H1 (cell line): ENCODE measurements around the gene SLC27A4. TPM values are rescaled to one million over a fixed set of nuclear protein-coding genes. Genes with fewer than 3 reads are reported as not detected.

Experiments
- CHD1 ChIP-seq: IDR thresholded peaks from 2 replicates; pipeline ENCODE4 v1.6.1; 2012; ENCODE audit warnings: low read depth, low read length, improper control_type of control experiment
- CTCF ChIP-seq, 3 experiments: IDR thresholded peaks; 1 replicate in 2 of 3; 2 replicates in 1 of 3; pipeline versions ENCODE4 v1.5.1 to v1.6.1; 2011; ENCODE audit warnings: low read length in 3 of 3, mild to moderate bottlenecking in 3 of 3, inconsistent platforms in 2 of 3, low read depth in 1 of 3, moderate library complexity in 1 of 3; ENCODE audit not compliant: insufficient read depth in 1 of 3; ENCODE audit errors: control extremely low read depth in 1 of 3
- GABPA ChIP-seq: IDR thresholded peaks from 2 replicates; pipeline ENCODE4 v1.6.1; 2011; ENCODE audit warnings: mild to moderate bottlenecking, low read length, moderate library complexity, borderline replicate concordance; ENCODE audit not compliant: insufficient read depth
- JUND ChIP-seq: IDR thresholded peaks from 2 replicates; pipeline ENCODE4 v1.6.1; 2011; ENCODE audit warnings: mild to moderate bottlenecking, improper control_type of control experiment, low read length
- RFX5 ChIP-seq: IDR thresholded peaks from 2 replicates; pipeline ENCODE4 v1.6.1; 2011; ENCODE audit warnings: low read depth, low read length, improper control_type of control experiment, borderline replicate concordance
- SP4 ChIP-seq: IDR thresholded peaks from 2 replicates; pipeline ENCODE4 v1.6.1; 2012; ENCODE audit warnings: low read length, inconsistent platforms
- SRF ChIP-seq: IDR thresholded peaks from 2 replicates; pipeline ENCODE4 v1.6.1; 2011; ENCODE audit warnings: mild to moderate bottlenecking, low read depth, low read length, moderate library complexity
- polyA plus RNA-seq, 7 experiments: library from polyadenylated mRNA; depleted of rRNA in 3 of 7; stranded (reverse) in 5 of 7; unstranded in 2 of 7; fragments of >200 nt in 5 of 7; fragments of 200-250 nt in 2 of 7; gene quantifications; 1 replicate in 5 of 7; 2 replicates in 1 of 7; 4 replicates in 1 of 7; pipeline versions ENCODE4 v1.2.1 to v1.2.3, GENCODE V29; 2011 to 2013; ENCODE audit warnings: missing spikeins in 2 of 7, mixed read lengths in 2 of 7
- total RNA-seq: library from RNA; stranded (reverse); fragmentation: NEBNext Ultra II Directional; extraction: Animal tissue kit (Norgen Biotek cat#: 25700); gene quantifications from 2 replicates; pipeline ENCODE4 v1.2.1, GENCODE V29; 2021
- TF ChIP-seq, protein P1 (sequence below): IDR thresholded peaks from 2 replicates; pipeline ENCODE4 v1.6.1; 2011; ENCODE audit warnings: low read depth, mild to moderate bottlenecking, low read length; ENCODE audit not compliant: insufficient read depth

SLC27A4 gene
- total and polyA plus RNA-seq, 2 of the 8 experiments (the other 6 are each of a cell fraction or from before 2014, with no cell fraction given) = 14.9 to 20.5 TPM

GRCh38 chr9:128316421-128316820, 23.9 kb upstream of the SLC27A4 start (continued):
- TF ChIP-seq CTCF (IDR thresholded peaks at IDR 0.05; ENCODE audit: control extremely low read depth in 1 of 3, insufficient read depth in 1 of 3, low read depth in 1 of 3, low read length in 3 of 3) = no peak
- no peak for TF ChIP-seq SP4
- TF ChIP-seq SRF = no peak
- no peak for TF ChIP-seq GABPA
- TF ChIP-seq JUND = no peak
- TF ChIP-seq, protein P1, sequence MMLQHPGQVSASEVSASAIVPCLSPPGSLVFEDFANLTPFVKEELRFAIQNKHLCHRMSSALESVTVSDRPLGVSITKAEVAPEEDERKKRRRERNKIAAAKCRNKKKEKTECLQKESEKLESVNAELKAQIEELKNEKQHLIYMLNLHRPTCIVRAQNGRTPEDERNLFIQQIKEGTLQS = no peak
- TF ChIP-seq RFX5 = no peak
- no peak for TF ChIP-seq CHD1
